Trophoblast cell (in vitro differentiated cells and primary cell): ENCODE measurements around the gene TRIM15.

Source experiments
- DNase-seq, 2 donors: peaks; one replicate each; pipeline ENCODE4 v3.0.0-alpha.2; 2016
- H2AFZ ChIP-seq: 2 replicates; pipeline ENCODE4 v1.6.1; 2013; ENCODE audit warnings: low read length, moderate library complexity, mild to moderate bottlenecking; ENCODE audit not compliant: insufficient read depth, poor library complexity
- H2AK5ac ChIP-seq: 2 replicates; pipeline ENCODE4 v1.6.1; 2013; ENCODE audit warnings: mild to moderate bottlenecking, low read length
- H2BK120ac ChIP-seq: 2 replicates; pipeline ENCODE4 v1.6.1; 2013; ENCODE audit warnings: low read length, mild to moderate bottlenecking, moderate library complexity; ENCODE audit not compliant: insufficient read depth, poor library complexity
- H2BK12ac ChIP-seq: 2 replicates; pipeline ENCODE4 v1.6.1; 2013; ENCODE audit warnings: mild to moderate bottlenecking, low read length, moderate library complexity
- H2BK5ac ChIP-seq: 2 replicates; pipeline ENCODE4 v1.6.1; 2013; ENCODE audit warnings: low read length, low read depth, moderate library complexity, mild to moderate bottlenecking; ENCODE audit not compliant: poor library complexity
- H3K14ac ChIP-seq: 2 replicates; pipeline ENCODE4 v1.6.1; 2013; ENCODE audit warnings: mild to moderate bottlenecking, low read length
- H3K18ac ChIP-seq: 2 replicates; pipeline ENCODE4 v1.6.1; 2013; ENCODE audit warnings: mild to moderate bottlenecking, low read length
- H3K23ac ChIP-seq: 2 replicates; pipeline ENCODE4 v1.6.1; 2013; ENCODE audit warnings: low read length
- H3K27ac ChIP-seq: 2 replicates; pipeline ENCODE4 v1.5.1; 2013; ENCODE audit warnings: low read depth, mild to moderate bottlenecking, inconsistent platforms, low read length, moderate library complexity
- H3K27me3 ChIP-seq: 2 replicates; pipeline ENCODE4 v1.6.1; 2013; ENCODE audit warnings: inconsistent platforms, mild to moderate bottlenecking, low read length, moderate library complexity; ENCODE audit not compliant: insufficient read depth
- H3K36me3 ChIP-seq, 2 experiments: 1 replicate in 1 of 2; 2 replicates in 1 of 2; pipeline ENCODE4 v1.6.1; 2013; ENCODE audit warnings: low read length in 2 of 2, mild to moderate bottlenecking in 2 of 2, moderate library complexity in 1 of 2; ENCODE audit not compliant: insufficient read depth in 2 of 2, control insufficient read depth in 1 of 2
- H3K4ac ChIP-seq: 2 replicates; pipeline ENCODE4 v1.6.1; 2013; ENCODE audit warnings: low read depth, mild to moderate bottlenecking, low read length, moderate library complexity
- H3K4me1 ChIP-seq, 2 experiments: 1 replicate in 1 of 2; 2 replicates in 1 of 2; pipeline ENCODE4 v1.6.1; 2013; ENCODE audit warnings: low read length in 2 of 2, mild to moderate bottlenecking in 2 of 2, moderate library complexity in 1 of 2; ENCODE audit not compliant: insufficient read depth in 2 of 2, control insufficient read depth in 1 of 2
- H3K4me2 ChIP-seq: 2 replicates; pipeline ENCODE4 v1.6.1; 2013; ENCODE audit warnings: inconsistent platforms, mild to moderate bottlenecking, low read length, moderate library complexity
- H3K4me3 ChIP-seq: 2 replicates; pipeline ENCODE4 v1.5.1; 2013; ENCODE audit warnings: mild to moderate bottlenecking, low read depth, low read length, inconsistent platforms
- H3K79me1 ChIP-seq: one replicate; pipeline ENCODE4 v1.6.1; 2013; ENCODE audit warnings: low read length
- H3K79me2 ChIP-seq: 2 replicates; pipeline ENCODE4 v1.6.1; 2013; ENCODE audit warnings: low read length, mild to moderate bottlenecking; ENCODE audit not compliant: control insufficient read depth, insufficient read depth, poor library complexity
- H3K9ac ChIP-seq: 2 replicates; pipeline ENCODE4 v1.6.1; 2013; ENCODE audit warnings: mild to moderate bottlenecking, low read length
- H3K9me3 ChIP-seq: 2 replicates; pipeline ENCODE4 v1.6.1; 2013; ENCODE audit warnings: low read depth, mild to moderate bottlenecking, control low read depth, inconsistent platforms, low read length; ENCODE audit not compliant: insufficient read depth
- H4K12ac ChIP-seq: 2 replicates; pipeline ENCODE4 v1.6.1; 2013; ENCODE audit warnings: low read depth, mild to moderate bottlenecking, low read length, moderate library complexity
- H4K8ac ChIP-seq: 2 replicates; pipeline ENCODE4 v1.6.1; 2013; ENCODE audit warnings: low read depth, mild to moderate bottlenecking, low read length, moderate library complexity
- H4K91ac ChIP-seq: one replicate; pipeline ENCODE4 v1.6.1; 2013; ENCODE audit warnings: low read depth, mild to moderate bottlenecking, low read length, moderate library complexity
- WGBS: extraction: QIAGEN DNeasy Blood & Tissue Kit; methylation state at CpG from one replicate; pipeline ENCODE4 v1.1.7; 2013; ENCODE audit warnings: missing lambda C conversion rate; ENCODE audit not compliant: insufficient read length, insufficient coverage; ENCODE audit errors: extremely low coverage; 5-methylcytosine and 5-hydroxymethylcytosine counted together

The TRIM15 gene

DNA sequence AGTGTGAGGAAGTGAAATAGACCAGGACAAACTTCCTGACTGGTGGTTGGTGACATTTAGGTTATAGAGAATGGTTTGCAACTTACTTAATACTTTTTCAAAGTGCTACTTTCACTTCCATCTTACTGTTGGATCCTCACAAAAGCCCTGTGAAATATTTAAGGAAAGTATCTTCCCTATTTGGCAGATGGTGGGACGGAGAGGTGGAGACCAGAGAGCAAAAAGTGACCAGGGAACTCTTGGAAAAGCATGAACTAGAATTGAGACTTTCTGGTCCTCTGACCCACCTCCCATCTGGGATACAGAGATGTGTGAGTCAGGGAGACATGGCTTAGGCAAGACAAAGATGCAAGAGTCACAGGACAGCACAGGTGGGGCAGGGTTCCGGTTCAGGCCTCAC is 5.3 kb upstream of the TRIM15 start:
- no peak overlapping the region for H3K4me2 ChIP-seq
- H3K27ac ChIP-seq: no peak overlapping the region
- no peak overlapping the region for H2AK5ac ChIP-seq
- H2BK12ac ChIP-seq: no peak overlapping the region
- H4K91ac ChIP-seq: no peak overlapping the region
- no peak overlapping the region for H3K18ac ChIP-seq
- H2BK120ac ChIP-seq: no peak overlapping the region
- no peak overlapping the region for H2BK5ac ChIP-seq
- no CpG with 5 or more reads among the region's 2 CpGs for WGBS
- H3K27me3 ChIP-seq: no peaks in the 10 kb centered on the region
- H3K23ac ChIP-seq: no peak overlapping the region
- peaks cover 2% of the 10 kb centered on the region for H3K9me3 ChIP-seq
- no peak overlapping the region for H3K14ac ChIP-seq
- no peak overlapping the region for H3K9ac ChIP-seq
- H3K79me2 ChIP-seq: no peaks in the 10 kb centered on the region
- no peaks in the 10 kb centered on the region for H3K36me3 ChIP-seq
- no peaks in the 10 kb centered on the region for H3K79me1 ChIP-seq
- no peak overlapping the region for H4K8ac ChIP-seq
- DNase-seq: no peak
- H3K4me3 ChIP-seq: no peak overlapping the region
- no peak overlapping the region for H2AFZ ChIP-seq
- no peaks in the 10 kb centered on the region for H3K4me1 ChIP-seq
- H4K12ac ChIP-seq: no peak overlapping the region
- H3K4ac ChIP-seq: no peak overlapping the region

DNA sequence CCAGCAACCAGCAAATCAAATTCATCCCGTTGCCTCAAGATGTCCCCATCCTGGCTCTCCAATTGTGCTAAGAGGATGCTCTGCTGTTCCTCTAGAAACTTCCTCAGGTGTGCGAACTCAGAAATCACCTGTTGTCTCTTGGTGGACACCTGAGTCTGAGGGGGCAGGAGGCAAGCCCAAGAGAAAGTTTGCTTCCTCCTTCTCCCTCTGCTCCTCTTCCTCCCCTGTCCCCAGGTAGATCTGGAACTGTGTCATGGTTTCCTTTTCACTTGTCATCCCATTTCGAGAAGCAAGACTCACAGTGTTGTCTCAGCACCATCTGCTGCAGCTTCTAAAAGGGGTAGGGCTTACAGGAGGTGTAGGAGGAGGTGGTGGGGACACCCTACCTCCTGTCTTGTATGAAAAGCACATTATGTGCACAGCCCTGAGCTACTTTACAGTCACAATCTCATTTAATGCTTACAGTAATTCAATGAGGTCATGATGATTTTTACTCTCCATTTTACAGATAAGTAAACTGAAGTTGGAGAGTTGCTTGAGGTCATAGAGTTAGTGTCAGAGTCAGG is 4.8 kb upstream of the TRIM15 start:
- Histone ChIP-seq H2BK120ac (no peak overlapping the region), H3K27me3 (no peaks in the 10 kb centered on the region), H3K14ac (no peak overlapping the region), H3K27ac (no peak overlapping the region), H2AFZ (no peak overlapping the region), H3K18ac (no peak overlapping the region), H4K8ac (no peak overlapping the region), H2BK12ac (no peak overlapping the region), H3K79me1 (no peaks in the 10 kb centered on the region), H3K4me2 (no peak overlapping the region), H3K4me1 (no peaks in the 10 kb centered on the region), H2BK5ac (no peak overlapping the region), H4K91ac (no peak overlapping the region), H3K4me3 (no peak overlapping the region), H3K9me3 (peaks cover 2% of the 10 kb centered on the region), H4K12ac (no peak overlapping the region), H2AK5ac (no peak overlapping the region), H3K79me2 (no peaks in the 10 kb centered on the region), H3K4ac (no peak overlapping the region), H3K9ac (no peak overlapping the region), H3K36me3 (no peaks in the 10 kb centered on the region), H3K23ac (no peak overlapping the region)
- DNase-seq: no peak
- WGBS: no CpG with 5 or more reads among the region's 3 CpGs

DNA sequence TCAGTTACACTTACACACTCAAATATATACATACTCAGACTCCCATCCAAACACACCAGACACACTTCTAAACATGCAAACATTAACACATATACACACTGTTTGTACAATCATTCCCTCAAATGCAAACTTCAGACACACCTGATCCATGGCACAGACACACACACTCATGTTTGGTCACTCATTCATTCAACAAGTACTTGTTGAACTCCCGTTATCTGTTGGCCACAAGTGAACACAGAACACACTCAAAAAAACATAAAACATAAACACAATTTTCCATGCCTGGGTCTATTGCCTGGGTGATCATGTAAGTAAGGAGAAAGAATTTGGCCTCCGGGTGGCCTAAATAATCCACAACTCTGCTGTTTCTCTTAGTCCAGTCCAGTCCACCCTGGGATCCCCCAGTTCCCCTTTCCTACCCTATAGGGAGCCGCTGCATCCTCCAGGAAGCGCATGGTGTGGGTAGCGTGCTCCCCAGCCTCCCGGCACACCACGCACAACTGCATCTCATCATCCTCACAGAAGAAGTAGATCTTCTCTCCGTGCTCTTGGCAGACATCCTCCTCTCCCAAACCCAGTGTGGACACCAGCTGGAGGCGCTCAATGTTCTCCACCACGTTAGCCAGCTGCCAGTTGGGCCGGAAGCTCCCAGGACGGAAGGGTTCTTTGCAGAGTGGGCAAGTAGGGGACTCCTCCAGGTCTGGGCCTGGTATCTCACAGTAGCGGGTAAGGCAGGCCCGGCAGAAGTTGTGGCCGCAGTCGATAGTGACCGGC is 3.1 kb upstream of the TRIM15 start:
- no CpG with 5 or more reads among the region's 17 CpGs for WGBS
- H3K9me3 ChIP-seq: peaks cover 2% of the 10 kb centered on the region
- H3K27ac ChIP-seq: no peak overlapping the region
- no peak overlapping the region for H2BK12ac ChIP-seq
- no peak overlapping the region for H2AFZ ChIP-seq
- H3K23ac ChIP-seq: no peak overlapping the region
- H3K36me3 ChIP-seq: no peaks in the 10 kb centered on the region
- no peak overlapping the region for H2BK120ac ChIP-seq
- H2BK5ac ChIP-seq: no peak overlapping the region
- H3K14ac ChIP-seq: no peak overlapping the region
- no peak overlapping the region for H3K9ac ChIP-seq
- H4K12ac ChIP-seq: no peak overlapping the region
- no peaks in the 10 kb centered on the region for H3K4me1 ChIP-seq
- no peak overlapping the region for H3K4me2 ChIP-seq
- H3K79me1 ChIP-seq: no peaks in the 10 kb centered on the region
- H3K4me3 ChIP-seq: peak overlapping the region; percentile 40
- no peak overlapping the region for H3K4ac ChIP-seq
- no peak overlapping the region for H4K8ac ChIP-seq
- DNase-seq: no peak
- no peak overlapping the region for H4K91ac ChIP-seq
- H3K18ac ChIP-seq: no peak overlapping the region
- no peaks in the 10 kb centered on the region for H3K79me2 ChIP-seq
- no peaks in the 10 kb centered on the region for H3K27me3 ChIP-seq
- no peak overlapping the region for H2AK5ac ChIP-seq

DNA sequence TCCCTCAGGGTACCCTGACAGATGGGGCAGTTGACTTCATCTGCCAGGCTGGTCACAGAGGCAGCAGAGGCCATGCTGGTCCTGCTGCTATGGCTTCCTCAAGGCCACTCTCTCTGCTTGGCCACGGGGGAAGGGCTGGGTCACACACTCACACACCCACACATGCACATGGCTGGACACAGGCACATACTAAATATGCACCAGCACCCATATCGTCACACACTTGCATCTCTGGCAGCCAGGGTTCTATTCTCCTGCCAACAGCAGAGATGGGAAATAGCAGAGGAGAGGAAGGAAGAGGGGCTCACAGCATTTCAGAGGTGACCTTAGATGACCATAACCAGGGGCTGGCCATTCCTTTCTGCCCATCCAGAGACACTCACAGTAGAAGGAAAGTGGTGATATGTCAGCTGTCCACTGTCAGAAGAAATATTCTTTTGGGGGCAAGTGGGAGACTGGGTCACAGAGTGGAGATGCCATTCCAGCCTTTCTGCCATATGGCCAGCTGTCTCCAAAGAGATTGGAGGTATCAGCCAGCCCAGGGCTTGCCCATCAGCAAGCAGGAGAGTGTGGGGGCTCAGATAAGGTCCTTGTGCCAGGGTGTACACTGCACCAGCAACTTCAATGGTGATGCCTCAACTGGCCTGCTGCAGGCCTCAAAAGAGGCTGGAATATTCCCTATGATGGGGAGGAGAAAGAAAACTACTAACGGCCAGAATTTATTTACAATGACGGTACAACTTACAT is 2.4 kb upstream of the TRIM15 start, which contains the start of gene TRIM10:
TRIM10 (minus strand) TSS at position 427 of the 747 bp plus-strand sequence; CDS start at position 74, 353 bp downstream.
- Histone ChIP-seq H3K9me3 (peaks cover 2% of the 10 kb centered on the region), H2AK5ac (no peak within 1 kb of the TSS), H3K23ac (no peak within 1 kb of the TSS), H3K4me2 (no peak within 1 kb of the TSS), H3K4me1 (no peaks in the 10 kb centered on the region), H3K4ac (no peak within 1 kb of the TSS), H2BK12ac (no peak within 1 kb of the TSS), H3K18ac (no peak within 1 kb of the TSS), H2BK120ac (no peak within 1 kb of the TSS), H3K27me3 (no peaks in the 10 kb centered on the region), H3K79me1 (no peaks in the 10 kb centered on the region), H4K8ac (no peak within 1 kb of the TSS), H3K4me3 (peak within 1 kb of the TSS; percentile 40), H3K79me2 (no peaks in the 10 kb centered on the region), H3K36me3 (no peaks in the 10 kb centered on the region), H3K9ac (no peak within 1 kb of the TSS), H3K14ac (no peak within 1 kb of the TSS), H2BK5ac (no peak within 1 kb of the TSS), H4K91ac (no peak within 1 kb of the TSS), H4K12ac (no peak within 1 kb of the TSS), H3K27ac (no peak within 1 kb of the TSS), H2AFZ (no peak within 1 kb of the TSS)
- DNase-seq: no peak
- no CpG with 5 or more reads among the region's 4 CpGs for WGBS
